ENCODE measurements around the gene EFNB2.

EFNB2 gene

DNA sequence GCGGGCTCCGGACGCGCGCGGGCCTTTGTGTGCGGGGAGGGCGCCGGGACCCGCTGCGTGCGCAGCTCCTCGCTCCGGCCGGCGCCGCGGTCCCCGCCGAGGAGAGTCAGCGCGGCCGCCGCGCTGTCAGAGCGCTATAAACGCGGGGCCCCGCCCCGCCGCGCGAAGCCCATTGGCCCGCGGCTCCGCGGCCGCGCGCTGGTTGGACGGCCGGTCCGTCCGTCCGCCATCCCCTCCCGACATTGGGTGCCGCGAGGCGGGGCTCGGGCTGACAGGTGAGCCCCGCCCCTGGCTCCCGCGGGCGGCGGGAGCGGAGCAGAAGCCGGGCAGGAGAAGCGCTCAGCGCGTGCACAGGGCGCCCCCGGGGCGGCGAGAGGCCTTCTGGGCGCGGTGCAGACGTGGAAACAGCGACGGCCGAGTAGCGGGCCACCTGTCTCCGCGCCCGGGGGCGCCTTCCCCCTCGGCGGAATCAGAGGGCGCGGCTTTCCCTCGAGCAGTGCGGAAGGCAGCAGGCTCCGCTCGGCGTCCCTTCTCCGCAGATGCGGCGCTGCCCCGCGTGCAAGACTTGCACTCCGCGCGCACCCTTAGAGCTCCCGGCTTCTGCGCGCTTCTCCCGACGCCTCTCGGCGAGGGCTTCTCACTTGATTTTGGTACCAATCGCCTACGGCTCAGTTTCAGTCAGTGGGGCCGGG, at the start of gene EFNB2:
TSS of gene EFNB2 (minus strand) at position 111 of the 692 bp plus-strand sequence. CDS start 698 bp downstream, outside the sequence.
- FAIRE-seq (peak; percentile 66), DNase-seq (ENCODE audit: insufficient read length, low spot score) (peak; percentile 97)

DNA sequence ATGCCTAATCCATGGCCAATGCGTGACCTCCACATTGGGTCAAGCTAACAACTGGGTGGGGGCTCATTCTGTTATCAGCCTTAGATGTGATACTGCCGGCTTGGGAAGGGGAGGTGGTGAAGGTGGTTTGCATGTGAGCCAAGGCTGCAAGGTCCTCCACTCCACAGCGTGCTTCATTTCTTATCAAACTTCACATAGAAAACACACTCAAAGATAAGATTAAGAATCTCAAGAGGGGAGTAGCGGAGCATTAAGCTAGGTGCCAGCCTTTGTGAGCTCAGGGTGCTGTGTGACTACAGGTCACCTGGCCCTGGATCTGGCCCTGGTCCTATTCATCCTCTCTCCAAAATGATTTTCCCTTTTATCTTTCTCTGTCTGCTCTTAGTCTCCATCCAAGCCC, 45.8 kb upstream of the EFNB2 start:
- DNase-seq (ENCODE audit: insufficient read length, low spot score), result no peak
- FAIRE-seq, result no peak

DNA sequence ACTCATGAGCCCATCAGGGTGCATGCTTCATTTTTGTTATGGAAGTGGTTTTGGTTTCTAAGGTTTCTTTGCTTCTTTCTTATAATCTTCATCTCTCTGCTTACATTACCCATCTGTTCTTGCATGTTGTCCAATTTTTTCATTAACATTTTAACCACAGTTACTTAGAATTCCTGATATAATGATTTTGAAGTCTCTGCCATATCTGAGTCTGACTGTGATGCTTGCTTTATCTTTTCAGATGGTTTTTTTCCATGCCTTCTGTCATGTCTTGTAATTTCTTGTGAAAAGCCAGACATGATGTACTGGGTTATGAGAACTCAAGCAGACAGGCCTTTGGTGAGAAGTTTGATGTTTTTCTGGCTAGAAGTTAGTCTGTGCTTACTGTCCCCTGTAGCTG, 40.4 kb upstream of the EFNB2 start:
- DNase-seq (ENCODE audit: insufficient read length, low spot score), result no peak
- no peak for FAIRE-seq

DNA sequence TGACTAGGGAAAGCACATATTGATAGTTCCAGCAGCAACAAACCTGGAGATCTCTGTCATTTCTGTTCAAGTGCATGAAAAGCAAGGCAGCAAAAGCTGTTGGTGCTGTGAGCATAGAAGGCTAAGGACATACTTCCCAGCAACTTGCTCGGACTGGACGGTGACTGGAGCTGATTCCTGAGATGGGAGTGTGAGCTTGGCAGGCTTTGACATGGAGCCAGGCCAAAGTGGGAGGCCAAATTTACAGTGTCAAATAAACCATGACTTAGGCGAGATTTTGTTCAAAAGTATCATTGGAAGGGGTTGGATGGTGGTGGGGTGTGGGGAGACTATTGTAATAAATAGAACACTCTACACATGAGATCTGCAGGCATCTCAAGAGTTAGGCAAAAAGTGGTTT, 38.4 kb upstream of the EFNB2 start:
- no peak for FAIRE-seq

GRCh38 chr13:106573284-106573846, 37.9 kb upstream of the EFNB2 start:
- no peak for FAIRE-seq
- DNase-seq (ENCODE audit: insufficient read length, low spot score), result no peak

More for the DNA sequence above, 38.4 kb upstream of the EFNB2 start:
- DNase-seq (ENCODE audit: insufficient read length, low spot score), result no peak

GRCh38 chr13:106570299-106570852, 34.9 kb upstream of the EFNB2 start:
- DNase-seq (ENCODE audit: insufficient read length, low spot score), result no peak
- FAIRE-seq, result no peak

DNA sequence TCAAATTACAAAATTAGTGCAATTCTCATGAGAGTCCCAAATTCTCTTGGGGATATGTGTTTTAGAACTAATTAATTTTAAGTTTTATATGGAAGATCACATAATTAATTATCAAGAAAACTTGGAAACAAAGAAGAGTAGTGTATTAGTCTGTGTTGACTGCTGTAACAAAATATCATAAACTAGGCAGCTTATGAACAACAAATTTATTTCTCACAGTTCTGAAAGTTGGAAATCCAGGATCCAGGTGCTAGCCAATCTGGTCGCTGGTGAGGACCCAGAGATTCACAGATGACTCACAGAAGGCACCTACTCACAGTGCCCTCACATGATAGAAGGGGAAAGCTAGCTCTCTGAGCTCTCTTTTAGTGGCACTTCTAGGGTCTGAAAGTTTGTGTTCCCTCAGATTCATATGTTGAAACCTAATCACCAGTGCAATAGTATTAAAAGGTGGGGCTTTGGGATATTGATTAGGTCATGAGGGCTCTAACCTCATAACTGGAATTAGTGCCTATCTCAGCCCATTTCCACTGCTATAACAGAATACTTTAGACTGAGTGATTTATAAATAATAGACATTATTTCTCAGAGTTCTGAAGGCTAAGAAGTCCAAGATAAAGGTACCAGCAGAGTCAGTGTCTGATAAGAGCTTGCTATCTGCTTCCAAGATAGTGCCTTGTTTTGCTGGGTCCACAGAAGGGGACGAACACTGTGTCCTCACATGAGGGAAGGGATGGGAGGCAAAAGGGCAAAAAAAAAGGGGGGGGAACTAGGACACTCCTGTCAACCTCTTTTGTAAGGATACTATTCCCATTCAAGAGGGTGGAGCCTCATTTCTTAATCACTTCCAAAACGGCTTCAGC, 34.0 kb upstream of the EFNB2 start:
- no peak for FAIRE-seq
- no peak for DNase-seq (ENCODE audit: insufficient read length, low spot score)

- DNase-seq (ENCODE audit: insufficient read length, low spot score) (peak; percentile 15), FAIRE-seq (no peak)
Measured at GRCh38 chr13:106568299-106569003, 33.0 kb upstream of the EFNB2 start.

GRCh38 chr13:106567474-106568298, 32.2 kb upstream of the EFNB2 start, which contains the start of gene ARGLU1:
Gene ARGLU1, minus strand, starts transcription at chr13:106568137. Its CDS starts 218 bp downstream, at chr13:106567919.
- DNase-seq (ENCODE audit: insufficient read length, low spot score) (peak; percentile 71), FAIRE-seq (peak; percentile 97)

DNA sequence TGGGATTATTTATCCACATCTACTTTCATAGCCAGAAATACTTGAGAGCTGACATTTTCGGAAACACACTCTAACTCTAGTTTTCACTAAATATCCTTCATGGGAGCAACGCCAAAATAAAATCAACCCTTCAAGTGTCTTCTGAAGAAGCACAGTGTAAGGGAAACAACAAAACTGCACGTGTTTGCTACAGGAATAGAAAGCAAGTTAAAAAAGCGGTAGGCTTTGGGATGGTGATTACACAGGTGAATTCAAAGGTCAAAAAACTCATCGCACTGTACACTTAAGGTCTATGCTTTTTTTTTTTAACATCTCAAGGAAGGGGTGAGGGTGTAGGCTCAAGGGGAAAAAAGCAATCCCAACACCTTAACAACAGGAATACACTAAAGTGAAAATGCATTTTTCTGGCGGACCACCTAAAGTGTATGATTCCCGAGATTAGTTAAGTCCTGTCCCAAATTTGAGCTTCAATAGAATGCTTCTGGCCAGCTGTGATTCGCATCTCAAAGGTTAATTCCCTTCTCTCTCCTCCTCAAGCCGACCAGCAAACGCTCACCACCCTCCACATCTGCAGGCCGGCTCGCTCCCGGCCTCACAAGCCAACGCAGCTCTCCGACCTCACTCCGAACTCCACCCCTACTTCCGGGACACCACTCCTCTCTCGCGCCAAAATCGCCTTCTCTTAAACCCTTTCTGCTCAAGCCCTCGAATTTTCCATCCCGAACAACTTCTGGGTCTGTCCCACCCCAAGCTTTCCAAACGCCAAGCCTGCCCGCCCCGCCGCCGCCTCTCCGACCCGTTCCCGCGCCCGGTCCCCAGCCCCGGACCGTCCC, 31.4 kb upstream of the EFNB2 start:
- peak; percentile 38 for DNase-seq (ENCODE audit: insufficient read length, low spot score)
- peak; percentile 89 for FAIRE-seq

GRCh38 chr13:106565127-106565775, 29.8 kb upstream of the EFNB2 start:
- DNase-seq (ENCODE audit: insufficient read length, low spot score) (no peak), FAIRE-seq (no peak)

- DNase-seq (ENCODE audit: insufficient read length, low spot score) (no peak), FAIRE-seq (peak; percentile 11)
Measured at GRCh38 chr13:106562301-106562700, 26.8 kb upstream of the EFNB2 start.

GRCh38 chr13:106561551-106562170, 26.2 kb upstream of the EFNB2 start:
- DNase-seq (ENCODE audit: insufficient read length, low spot score) (no peak), FAIRE-seq (peak; percentile 86)

GRCh38 chr13:106560821-106561220, 25.4 kb upstream of the EFNB2 start:
- FAIRE-seq (peak; percentile 76), DNase-seq (ENCODE audit: insufficient read length, low spot score) (no peak)

GRCh38 chr13:106558527-106558926, 23.1 kb upstream of the EFNB2 start:
- FAIRE-seq (no peak), DNase-seq (ENCODE audit: insufficient read length, low spot score) (no peak)

DNA sequence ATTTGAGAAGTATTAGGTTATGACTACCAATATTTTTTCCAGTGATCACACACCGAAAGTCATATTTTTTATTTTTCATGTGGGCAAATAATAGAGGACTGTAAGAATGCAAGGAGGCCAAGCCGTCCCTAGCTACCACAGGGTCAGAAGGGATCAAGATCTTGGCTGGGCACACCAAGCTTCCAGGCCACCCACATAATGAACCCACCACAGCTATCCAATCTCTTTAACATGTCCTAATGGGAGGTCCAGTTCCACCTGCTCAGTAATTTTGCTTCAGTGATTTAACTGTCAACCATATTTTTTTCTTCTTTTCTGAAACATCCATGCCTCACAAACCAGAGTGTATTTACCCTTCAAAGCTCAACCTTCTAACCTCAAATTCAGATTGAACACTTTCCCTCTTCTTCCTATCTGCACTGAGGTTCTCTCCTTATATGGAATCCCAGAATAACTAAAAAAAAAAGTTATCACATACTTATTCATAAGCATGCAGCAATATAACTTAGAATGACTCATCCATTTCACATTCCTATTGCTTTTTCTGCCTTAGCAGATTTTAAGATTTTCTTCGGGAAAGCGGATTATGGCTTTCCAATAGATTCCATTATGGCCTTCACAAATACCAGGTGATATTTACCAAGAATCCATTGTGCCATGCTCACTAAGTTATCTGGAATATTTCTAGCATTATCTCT, 20.3 kb upstream of the EFNB2 start:
- FAIRE-seq, result no peak
- DNase-seq (ENCODE audit: insufficient read length, low spot score), result no peak

DNA sequence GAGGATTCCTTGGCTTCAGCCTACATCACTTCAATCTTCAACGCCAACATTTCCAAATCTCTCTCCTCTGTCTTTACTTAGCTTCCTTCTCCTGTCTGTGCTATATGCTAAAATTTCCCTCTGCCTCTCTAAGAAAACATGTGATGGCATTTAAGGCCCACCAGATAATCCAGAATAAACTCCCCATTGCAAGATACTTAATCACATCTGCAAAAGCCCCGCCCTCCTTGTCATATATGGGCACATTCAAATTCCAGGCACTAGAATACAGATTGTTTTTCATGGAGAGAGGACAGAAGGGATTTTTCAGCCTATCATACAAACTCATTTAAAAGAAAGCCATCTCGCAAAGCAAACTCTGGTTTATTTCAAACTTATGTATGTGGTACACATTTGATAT, 16.3 kb upstream of the EFNB2 start:
- no peak for DNase-seq (ENCODE audit: insufficient read length, low spot score)
- FAIRE-seq, result no peak

Data from GM19239 (cell line).